CD14-positive monocyte (primary cell): ENCODE results near the gene C7. TPM values are rescaled to one million over a fixed set of nuclear protein-coding genes. Genes with fewer than 3 reads are reported as not detected.
"Not testable (repeated sequence)": the region's sequence is repeated elsewhere in the genome, so short reads cannot be mapped to it uniquely, and the experiment has no call there.

ENCODE experiments used
- DNase-seq, 3 donors: peaks; one replicate each; pipeline ENCODE4 v3.0.0-alpha.2; 2011 to 2022
- H2AFZ ChIP-seq: 2 replicates; pipeline ENCODE4 v1.6.0; 2012; ENCODE audit warnings: mild to moderate bottlenecking, low read depth, low read length, inconsistent platforms; ENCODE audit not compliant: insufficient read depth, poor library complexity, severe bottlenecking
- H3K27ac ChIP-seq, 2 donors: 1 replicate in 1 of 2; 2 replicates in 1 of 2; pipeline ENCODE4 v1.5.1; 2012 to 2013; ENCODE audit warnings: low read length in 2 of 2, control low read depth in 1 of 2, inconsistent platforms in 1 of 2, low read depth in 1 of 2, mild to moderate bottlenecking in 1 of 2
- H3K27me3 ChIP-seq, 2 donors: one replicate each; pipeline versions ENCODE4 v1.6.0 to v1.6.1; 2011 to 2013; ENCODE audit warnings: low read length in 2 of 2; ENCODE audit not compliant: control insufficient read depth in 2 of 2, insufficient read depth in 2 of 2
- H3K36me3 ChIP-seq, 2 donors: replicated peaks in 1 of 2; 1 replicate in 1 of 2; 2 replicates in 1 of 2; pipeline versions ENCODE4 v1.5.1 to v1.6.1; 2012 to 2013; ENCODE audit warnings: low read length in 2 of 2, control low read depth in 1 of 2, inconsistent platforms in 1 of 2, mild to moderate bottlenecking in 1 of 2; ENCODE audit not compliant: insufficient read depth in 2 of 2, control insufficient read depth in 1 of 2
- H3K4me1 ChIP-seq, 2 donors: 1 replicate in 1 of 2; 2 replicates in 1 of 2; pipeline versions ENCODE4 v1.5.1 to v1.6.1; 2012 to 2013; ENCODE audit warnings: low read length in 2 of 2, control low read depth in 1 of 2, inconsistent platforms in 1 of 2, mild to moderate bottlenecking in 1 of 2, moderate library complexity in 1 of 2; ENCODE audit not compliant: insufficient read depth in 2 of 2, control insufficient read depth in 1 of 2
- H3K4me2 ChIP-seq: replicated peaks from 2 replicates; pipeline ENCODE3; 2012; ENCODE audit warnings: low read length, moderate library complexity, mild to moderate bottlenecking; ENCODE audit not compliant: poor library complexity, severe bottlenecking; ENCODE audit errors: extremely low read depth
- H3K4me3 ChIP-seq, 3 experiments: fragments of 200-600 bp in 1 of 3; sonication (generic) in 1 of 3; replicated peaks in 1 of 3; 1 replicate in 2 of 3; 2 replicates in 1 of 3; pipeline ENCODE4 v1.5.1; 2011 to 2013; ENCODE audit warnings: low read length in 3 of 3, mild to moderate bottlenecking in 3 of 3, control low read depth in 2 of 3, low read depth in 2 of 3, inconsistent platforms in 1 of 3, moderate library complexity in 1 of 3
- H3K79me2 ChIP-seq: 2 replicates; pipeline ENCODE4 v1.6.0; 2012; ENCODE audit warnings: mild to moderate bottlenecking, control low read depth, inconsistent platforms, low read length, moderate library complexity; ENCODE audit not compliant: insufficient read depth
- H3K9ac ChIP-seq: 2 replicates; pipeline ENCODE4 v1.6.0; 2017; ENCODE audit warnings: low read length, mild to moderate bottlenecking; ENCODE audit not compliant: insufficient read depth, poor library complexity, severe bottlenecking
- H3K9me3 ChIP-seq, 2 donors: replicated peaks in 1 of 2; 1 replicate in 1 of 2; 2 replicates in 1 of 2; pipeline versions ENCODE4 v1.5.1 to v1.6.1; 2012 to 2013; ENCODE audit warnings: low read length in 2 of 2, control low read depth in 1 of 2; ENCODE audit not compliant: control insufficient read depth in 1 of 2, insufficient read depth in 1 of 2
- H4K20me1 ChIP-seq: 2 replicates; pipeline ENCODE4 v1.6.0; 2012; ENCODE audit warnings: mild to moderate bottlenecking, low read length, control low read depth, moderate library complexity; ENCODE audit not compliant: insufficient read depth
- H3K27ac Mint-ChIP-seq, 7 donors: one replicate each; pipeline ENCODE4 v1.8.0; 2020; ENCODE audit warnings: mild to moderate bottlenecking in 7 of 7, mixed read lengths in 7 of 7, moderate library complexity in 6 of 7, inconsistent platforms in 2 of 7
- H3K27me3 Mint-ChIP-seq, 3 donors: one replicate each; pipeline ENCODE4 v1.8.0; 2021 to 2022; ENCODE audit warnings: low read depth in 3 of 3, mild to moderate bottlenecking in 3 of 3, mixed read lengths in 3 of 3, moderate library complexity in 3 of 3, inconsistent platforms in 1 of 3
- H3K36me3 Mint-ChIP-seq, 2 donors: one replicate each; pipeline ENCODE4 v1.8.0; 2020; ENCODE audit warnings: mixed read lengths in 2 of 2, inconsistent platforms in 1 of 2, mild to moderate bottlenecking in 1 of 2
- H3K4me1 Mint-ChIP-seq: one replicate; pipeline ENCODE4 v1.8.0; 2020; ENCODE audit warnings: mild to moderate bottlenecking, mixed read lengths
- H3K4me3 Mint-ChIP-seq, 2 donors: one replicate each; pipeline ENCODE4 v1.8.0; 2020; ENCODE audit warnings: mild to moderate bottlenecking in 2 of 2, mixed read lengths in 2 of 2, moderate library complexity in 1 of 2
- H3K9me3 Mint-ChIP-seq, 7 donors: one replicate each; pipeline ENCODE4 v1.8.0; 2020 to 2022; ENCODE audit warnings: mixed read lengths in 7 of 7, mild to moderate bottlenecking in 6 of 7, moderate library complexity in 6 of 7, inconsistent platforms in 2 of 7
- WGBS: methylation state at CpG from one replicate; pipeline ENCODE4 v1.1.5; 2013; ENCODE audit warnings: missing lambda C conversion rate; ENCODE audit not compliant: insufficient coverage; 5-methylcytosine and 5-hydroxymethylcytosine counted together
- intact Hi-C, 2 donors: fragments of 100-400 bp; cut with micrococcal nuclease; formaldehyde crosslinking; loops; one replicate each; pipeline versions ENCODE4 v1.15.0 to v1.15.1; 2023
- polyA plus RNA-seq, 3 donors: library from polyadenylated mRNA; depleted of rRNA in 1 of 3; unstranded in 2 of 3; stranded (reverse) in 1 of 3; fragments of 300-500 nt in 2 of 3; fragments of >200 nt in 1 of 3; fragmentation: Illumina TruSeq in 2 of 3; gene quantifications; 1 replicate in 2 of 3; 2 replicates in 1 of 3; pipeline ENCODE4 v1.2.3, GENCODE V29; 2012 to 2021
- small RNA-seq: library from RNA; depleted of rRNA; stranded (forward); fragments of <200 nt; gene quantifications from one replicate; pipeline ENCODE3, GENCODE V24; 2012; ENCODE audit warnings: low read depth; ENCODE audit not compliant: insufficient read length
- TF ChIP-seq, protein P1 (sequence below): fragments of 200-600 bp; IDR thresholded peaks from one replicate; pipeline ENCODE4 v1.8.0; 2022; ENCODE audit warnings: antibody characterized with exemption, mild to moderate bottlenecking

The C7 gene
- polyA plus RNA-seq, 3 donors: 0.12 TPM; not detected in 2

GRCh38 chr5:41012318-41012717, 103.0 kb downstream of the C7 start:
- H4K20me1 ChIP-seq: no peaks in the 10 kb centered on the region
- H3K4me2 ChIP-seq: no peak overlapping the region
- H3K4me1 Mint-ChIP-seq: no peaks in the 10 kb centered on the region
- H3K79me2 ChIP-seq: no peaks in the 10 kb centered on the region
- no peaks in the 10 kb centered on the region for H3K4me1 ChIP-seq
- no peaks in the 10 kb centered on the region for H3K27me3 ChIP-seq
- no peaks in the 10 kb centered on the region for H3K36me3 ChIP-seq
- peaks cover 0 to 11% (median 3%) of the 10 kb centered on the region in 7 donors for H3K9me3 Mint-ChIP-seq
- no peak overlapping the region for H2AFZ ChIP-seq
- no peak for DNase-seq
- H3K36me3 Mint-ChIP-seq: no peaks in the 10 kb centered on the region
- H3K9ac ChIP-seq: no peak overlapping the region
- intact Hi-C loops: no loop called here
- TF ChIP-seq, protein P1, sequence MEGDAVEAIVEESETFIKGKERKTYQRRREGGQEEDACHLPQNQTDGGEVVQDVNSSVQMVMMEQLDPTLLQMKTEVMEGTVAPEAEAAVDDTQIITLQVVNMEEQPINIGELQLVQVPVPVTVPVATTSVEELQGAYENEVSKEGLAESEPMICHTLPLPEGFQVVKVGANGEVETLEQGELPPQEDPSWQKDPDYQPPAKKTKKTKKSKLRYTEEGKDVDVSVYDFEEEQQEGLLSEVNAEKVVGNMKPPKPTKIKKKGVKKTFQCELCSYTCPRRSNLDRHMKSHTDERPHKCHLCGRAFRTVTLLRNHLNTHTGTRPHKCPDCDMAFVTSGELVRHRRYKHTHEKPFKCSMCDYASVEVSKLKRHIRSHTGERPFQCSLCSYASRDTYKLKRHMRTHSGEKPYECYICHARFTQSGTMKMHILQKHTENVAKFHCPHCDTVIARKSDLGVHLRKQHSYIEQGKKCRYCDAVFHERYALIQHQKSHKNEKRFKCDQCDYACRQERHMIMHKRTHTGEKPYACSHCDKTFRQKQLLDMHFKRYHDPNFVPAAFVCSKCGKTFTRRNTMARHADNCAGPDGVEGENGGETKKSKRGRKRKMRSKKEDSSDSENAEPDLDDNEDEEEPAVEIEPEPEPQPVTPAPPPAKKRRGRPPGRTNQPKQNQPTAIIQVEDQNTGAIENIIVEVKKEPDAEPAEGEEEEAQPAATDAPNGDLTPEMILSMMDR: no peak
- 91% methylated on average over 3 of the region's 4 CpGs for WGBS
- H3K27ac Mint-ChIP-seq: no peak overlapping the region
- H3K4me3 Mint-ChIP-seq: no peak overlapping the region
- H3K27me3 Mint-ChIP-seq: no peaks in the 10 kb centered on the region
- no peak overlapping the region for H3K4me3 ChIP-seq
- H3K27ac ChIP-seq: no peak overlapping the region
- no peaks in the 10 kb centered on the region for H3K9me3 ChIP-seq

GRCh38 chr5:41022600-41022999, 113.3 kb downstream of the C7 start:
- H3K27ac ChIP-seq, H3K36me3 ChIP-seq, DNase-seq, H3K79me2 ChIP-seq, H3K27ac Mint-ChIP-seq, H2AFZ ChIP-seq, H3K4me2 ChIP-seq, H3K36me3 Mint-ChIP-seq, intact Hi-C loops, H3K4me3 ChIP-seq, H3K9ac ChIP-seq, H3K27me3 Mint-ChIP-seq, H3K4me1 ChIP-seq, H3K4me3 Mint-ChIP-seq, H4K20me1 ChIP-seq, H3K4me1 Mint-ChIP-seq, H3K27me3 ChIP-seq: not testable (repeated sequence)
- 95% methylated on average over 7 of the region's 8 CpGs for WGBS
- H3K9me3 ChIP-seq: peaks cover 11 to 15% of the 10 kb centered on the region in 2 donors
- peaks cover 6 to 31% (median 16%) of the 10 kb centered on the region in 7 donors for H3K9me3 Mint-ChIP-seq

Small RNAs within 50 kb of the gene (small RNA-seq; reads per million reads assigned to genes)
- gene AC114967.1 (not detected), gene RNU7-161P (not detected)

Other genes with a start within 250 kb of the C7 start
- 100 to 1,000 TPM in 1 of 3 donors, 10 to 100 TPM in 2; 44.4 to 119 (median 64.3) TPM for gene PTGER4, start 229.6 kb upstream of the C7 start, polyA plus RNA-seq
- gene TTC33, start 153.5 kb upstream of the C7 start, polyA plus RNA-seq: 10 to 100 TPM in 1 of 3 donors, 1 to 10 TPM in 2; 1.5 to 11.7 (median 9.4) TPM
- gene PRKAA1, start 111.1 kb upstream of the C7 start, polyA plus RNA-seq: 10 to 100 TPM; 23.4 to 32.8 (median 29.6) TPM
- 100 to 1,000 TPM in 2 of 3 donors, 10 to 100 TPM in 1; 87.9 to 813 (median 738) TPM for gene RPL37, start 74.3 kb upstream of the C7 start, polyA plus RNA-seq
- gene CARD6, start 68.1 kb upstream of the C7 start, polyA plus RNA-seq: 10 to 100 TPM in 2 of 3 donors, 1 to 10 TPM in 1; 5.8 to 15.6 (median 10.6) TPM
- not detected for gene MROH2B, start 161.8 kb downstream of the C7 start, polyA plus RNA-seq